Measurements from ENCODE around the gene COMT. TPM values are rescaled to one million over a fixed set of nuclear protein-coding genes. Genes with fewer than 3 reads are reported as not detected.

The COMT gene
- total RNA-seq, 1 experiment from 2014 or later: 30.8 TPM

- TF ChIP-seq CDX4 (CRISPR knock-in tag; IDR thresholded peaks at IDR 0.05; ENCODE audit: borderline replicate concordance) (no peak), TP53 (CRISPR knock-in tag; IDR thresholded peaks at IDR 0.05) (no peak), GTF2I (CRISPR knock-in tag; conservative IDR thresholded peaks at IDR 0.05) (no peak), ZNF263 (CRISPR knock-in tag; IDR thresholded peaks at IDR 0.05; ENCODE audit: low read depth) (no peak), RORB (CRISPR knock-in tag; IDR thresholded peaks at IDR 0.05) (no peak), MLX (CRISPR knock-in tag; IDR thresholded peaks at IDR 0.05) (no peak), HMGXB4 (CRISPR knock-in tag; IDR thresholded peaks at IDR 0.05) (no peak), ZNF425 (CRISPR knock-in tag; conservative IDR thresholded peaks at IDR 0.05) (no peak), FOXP4 (CRISPR knock-in tag; IDR thresholded peaks at IDR 0.05) (no peak), NFATC4 (CRISPR knock-in tag; IDR thresholded peaks at IDR 0.05) (no peak), TEAD1 (CRISPR knock-in tag; IDR thresholded peaks at IDR 0.05) (no peak), SP1 (CRISPR knock-in tag; conservative IDR thresholded peaks at IDR 0.05) (no peak), ATF3 (CRISPR knock-in tag; conservative IDR thresholded peaks at IDR 0.05) (no peak), MAX (CRISPR knock-in tag; IDR thresholded peaks at IDR 0.05) (no peak), NR1H2 (CRISPR knock-in tag; IDR thresholded peaks at IDR 0.05) (no peak), CTCF (IDR thresholded peaks at IDR 0.05) (no peak), CREM (CRISPR knock-in tag; IDR thresholded peaks at IDR 0.05) (no peak), E2F5 (CRISPR knock-in tag; IDR thresholded peaks at IDR 0.05) (no peak), USF2 (CRISPR knock-in tag; IDR thresholded peaks at IDR 0.05) (no peak), IRF2 (CRISPR knock-in tag; IDR thresholded peaks at IDR 0.05; ENCODE audit: borderline replicate concordance, low read depth) (no peak)
- ChIA-PET POLR2A (no interaction called here), CTCF (interaction anchor here (0.9 to 1.9 kb wide), 4 partner anchors 10 to 30 kb away, joined by 3 to 8 read pairs (median 4); no protein-coding TSS in a partner anchor)
- H3K4me1 Mint-ChIP-seq: peaks cover 5% of the 10 kb centered on the region; the same call in 1 of the 2 replicates
- ATAC-seq (no peak), DNase-seq (ENCODE audit: low spot score) (no peak)
- H3K27ac Mint-ChIP-seq: no peak overlapping the region; the same call in 1 of the 2 replicates
- H3K4me3 Mint-ChIP-seq: no peak overlapping the region
- H3K9me3 Mint-ChIP-seq: no peaks in the 10 kb centered on the region
- H3K36me3 Mint-ChIP-seq: peaks cover 6% of the 10 kb centered on the region; the same call in 1 of the 2 replicates
- no peaks in the 10 kb centered on the region for H3K27me3 Mint-ChIP-seq (ENCODE audit: low read depth)
Observed at GRCh38 chr22:19983741-19984140, 42.2 kb downstream of the COMT start.

Measured in WTC11 (cell line).